HepG2 (cell line): ENCODE measurements around the gene GNG12. TPM values are rescaled to one million over a fixed set of nuclear protein-coding genes. Genes with fewer than 3 reads are reported as not detected.

Experiments
- ATAC-seq: fragments of 200-7000 bp; cut with Tn5 transposase; 3 replicates; pipeline ENCODE4 v1.9.1; 2020; ENCODE audit warnings: mild to moderate bottlenecking, moderate library complexity
- BruUV-seq: library from RNA; stranded (reverse); fragments of 400-500 nt; replicated peaks from 2 replicates; lab custom pipeline; 2021; lab: Mats Ljungman, UMichigan
- CTCF ChIA-PET: fragments of 300-600 bp; formaldehyde crosslinking; extraction: SDS; loops from one replicate; lab custom pipeline; 2021; ENCODE audit warnings: low total read pairs, inconsistent platforms, low intra/inter-chr PET ratio; lab: Yijun Ruan, JAX
- POLR2A ChIA-PET: fragments of 350-600 bp; sonication (Branson Sonifier 250); formaldehyde crosslinking; loops from one replicate; lab custom pipeline; 2020; ENCODE audit warnings: antibody characterized with exemption, inconsistent platforms; lab: Yijun Ruan, JAX
- DNase-seq: peaks from one replicate; pipeline ENCODE4 v3.0.0-alpha.2; 2015; ENCODE audit warnings: low spot score
- FAIRE-seq: peaks from 3 replicates; lab custom pipeline; 2011; peaks lifted over from hg19 to GRCh38; lab: Jason Lieb, UNC
- H2AFZ ChIP-seq: one replicate; pipeline ENCODE4 v1.6.1; 2011; ENCODE audit warnings: low read length, inconsistent platforms
- H3K27ac ChIP-seq: fragments of 300-600 bp; 3 replicates; pipeline ENCODE4 v1.8.0; 2011; ENCODE audit warnings: mixed run types, mild to moderate bottlenecking, mixed read lengths, low read length, inconsistent platforms; ENCODE audit not compliant: insufficient read depth; ENCODE audit errors: extremely low read length
- H3K27me3 ChIP-seq, 2 experiments: fragments of 200-600 bp in 1 of 2; 2 replicates in 1 of 2; 3 replicates in 1 of 2; pipeline versions ENCODE4 v1.6.0 to v1.8.0; 2011; ENCODE audit warnings: low read length in 2 of 2, mild to moderate bottlenecking in 2 of 2, moderate library complexity in 2 of 2, inconsistent platforms in 1 of 2; ENCODE audit not compliant: insufficient read depth in 2 of 2, control insufficient read depth in 1 of 2
- H3K36me3 ChIP-seq, 2 experiments: fragments of 200-600 bp in 1 of 2; replicated peaks in 1 of 2; 2 replicates in 1 of 2; 3 replicates in 1 of 2; pipeline versions ENCODE4 v1.5.1 to v1.8.0; 2011; ENCODE audit warnings: low read length in 2 of 2, inconsistent platforms in 1 of 2; ENCODE audit not compliant: insufficient read depth in 2 of 2, control insufficient read depth in 1 of 2
- H3K4me1 ChIP-seq: 2 replicates; pipeline ENCODE4 v1.5.1; 2012; ENCODE audit warnings: low read length, inconsistent platforms; ENCODE audit not compliant: insufficient read depth
- H3K4me2 ChIP-seq: 2 replicates; pipeline ENCODE4 v1.6.0; 2011; ENCODE audit warnings: low read depth, low read length, inconsistent platforms
- H3K4me3 ChIP-seq, 3 experiments: fragments of 200-600 bp in 1 of 3; sonication (generic), shearing (Covaris generic) in 1 of 3; replicated peaks in 1 of 3; 2 replicates each; pipeline ENCODE4 v1.5.1; 2011 to 2016; ENCODE audit warnings: low read length in 3 of 3, inconsistent platforms in 2 of 3, low read depth in 2 of 3, mild to moderate bottlenecking in 2 of 3, control low read depth in 1 of 3, mixed read lengths in 1 of 3; ENCODE audit not compliant: insufficient read depth in 1 of 3
- H3K79me2 ChIP-seq: one replicate; pipeline ENCODE4 v1.6.1; 2011; ENCODE audit warnings: low read length, inconsistent platforms; ENCODE audit not compliant: insufficient read depth
- H3K9ac ChIP-seq: 2 replicates; pipeline ENCODE4 v1.6.0; 2011; ENCODE audit warnings: mild to moderate bottlenecking, low read depth, low read length, inconsistent platforms; ENCODE audit not compliant: insufficient read depth
- H3K9me3 ChIP-seq: 2 replicates; pipeline ENCODE4 v1.5.1; 2012; ENCODE audit warnings: mild to moderate bottlenecking, low read length
- H4K20me1 ChIP-seq: 2 replicates; pipeline ENCODE4 v1.6.0; 2011; ENCODE audit warnings: inconsistent platforms, mild to moderate bottlenecking, low read length, moderate library complexity; ENCODE audit not compliant: insufficient read depth
- CBX1 ChIP-seq: IDR thresholded peaks from one replicate; pipeline ENCODE4 v1.6.1; 2016; ENCODE audit warnings: antibody characterized with exemption, low read depth
- FOXO4 ChIP-seq: sonication (generic); formaldehyde crosslinking; conservative IDR thresholded peaks from 2 replicates; pipeline ENCODE4 v1.8.1; 2023; ENCODE audit warnings: missing genetic modification reagents
- KDM2A ChIP-seq: sonication (generic); formaldehyde crosslinking; IDR thresholded peaks from 2 replicates; pipeline ENCODE4 v1.4.0; 2020; ENCODE audit warnings: low read depth, missing genetic modification reagents, borderline replicate concordance
- PHF8 ChIP-seq: sonication (generic); formaldehyde crosslinking; IDR thresholded peaks from 2 replicates; pipeline ENCODE4 v1.5.0; 2020; ENCODE audit warnings: missing genetic modification reagents
- SRY ChIP-seq: sonication (generic); formaldehyde crosslinking; IDR thresholded peaks from 2 replicates; pipeline ENCODE4 v1.8.0; 2022; ENCODE audit warnings: mild to moderate bottlenecking, missing genetic modification reagents
- THAP11 ChIP-seq: IDR thresholded peaks from 2 replicates; pipeline ENCODE4 v1.6.1; 2016; ENCODE audit warnings: missing biosample characterization, missing genetic modification reagents
- ZNF224 ChIP-seq: sonication (generic); formaldehyde crosslinking; IDR thresholded peaks from 2 replicates; pipeline ENCODE4 v1.5.0; 2020; ENCODE audit warnings: mild to moderate bottlenecking, missing genetic modification reagents
- ZNF234 ChIP-seq: sonication (generic); formaldehyde crosslinking; conservative IDR thresholded peaks from 2 replicates; pipeline ENCODE4 v1.5.1; 2020; ENCODE audit warnings: mild to moderate bottlenecking, missing genetic modification reagents
- ZNF253 ChIP-seq: sonication (generic); formaldehyde crosslinking; IDR thresholded peaks from 2 replicates; pipeline ENCODE4 v1.8.0; 2022; ENCODE audit warnings: mild to moderate bottlenecking, missing genetic modification reagents, borderline replicate concordance
- ZNF33A ChIP-seq: sonication (generic); formaldehyde crosslinking; IDR thresholded peaks from 2 replicates; pipeline ENCODE4 v1.5.1; 2020; ENCODE audit warnings: missing genetic modification reagents, mild to moderate bottlenecking, moderate library complexity, borderline replicate concordance
- ZNF44 ChIP-seq: sonication (generic); formaldehyde crosslinking; IDR thresholded peaks from 2 replicates; pipeline ENCODE4 v1.5.1; 2020; ENCODE audit warnings: mild to moderate bottlenecking, missing genetic modification reagents
- WGBS: methylation state at CpG from one replicate; pipeline ENCODE4 v1.1.6; 2017; ENCODE audit warnings: low lambda C conversion rate; 5-methylcytosine and 5-hydroxymethylcytosine counted together
- in situ Hi-C: cut with HindIII; loops from 2 replicates; pipeline ENCODE4 v1.10.0; 2017; ENCODE audit warnings: low pct_unique_long_range_greater_than_20kb; ENCODE audit not compliant: extremely low pct_ligation_motif_present
- intact Hi-C: fragments of 100-400 bp; cut with micrococcal nuclease; formaldehyde crosslinking; loops from one replicate; pipeline ENCODE4 v1.10.0; 2022; ENCODE audit not compliant: unreplicated experiment
- polyA plus RNA-seq, 8 experiments: library from polyadenylated mRNA; depleted of rRNA in 3 of 8; stranded (reverse) in 7 of 8; unstranded in 1 of 8; fragments of >200 nt; fragmentation: Illumina TruSeq in 4 of 8; extraction: Trizol in 4 of 8; gene quantifications; 2 replicates each; pipeline versions ENCODE4 v1.2.1 to v1.2.3, GENCODE V29; 2011 to 2016; ENCODE audit warnings: low read depth in 4 of 8, missing spikeins in 1 of 8, mixed read lengths in 1 of 8; ENCODE audit not compliant: insufficient read depth in 1 of 8
- total RNA-seq, 5 experiments: library from RNA; depleted of rRNA; stranded (reverse); fragments of >200 nt; fragmentation: Illumina TruSeq; extraction: Trizol; gene quantifications; 2 replicates each; pipeline ENCODE4 v1.2.3, GENCODE V29; 2016; ENCODE audit warnings: low read depth in 1 of 5

Gene GNG12
- total and polyA plus RNA-seq, 2 of the 13 experiments (the other 11 are each of a cell fraction or from before 2014, with no cell fraction given), result 0.11 TPM

- BruUV-seq, result no TSS peak
- Histone ChIP-seq H3K9me3 (no peaks in the 10 kb centered on the region), H3K4me1 (no peaks in the 10 kb centered on the region), H2AFZ (no peak overlapping the region), H3K27ac (no peak overlapping the region), H3K4me3 (no peak overlapping the region), H3K27me3 (peaks cover 0 to 1% of the 10 kb centered on the region in 2 experiments; a peak in 3 of 5 replicates), H3K9ac (no peak overlapping the region), H3K36me3 (no peaks in the 10 kb centered on the region), H3K79me2 (no peaks in the 10 kb centered on the region)
- intact Hi-C loops, result loop anchor here (10.0 kb wide), 1 partner anchor 321 kb away; no protein-coding TSS in a partner anchor
- FAIRE-seq, result no peak
- 3% methylated on average over 4 of the region's 4 CpGs for WGBS
- ChIA-PET POLR2A (no interaction called here), CTCF (no interaction called here)
- in situ Hi-C loops, result loop anchor here (10.0 kb wide), 1 partner anchor 489 kb away; no protein-coding TSS in a partner anchor
- ATAC-seq, result no peak
- no peak for DNase-seq
- TF ChIP-seq CBX1 (no peak), ZNF224 (CRISPR knock-in tag) (no peak), ZNF253 (CRISPR knock-in tag) (no peak), ZNF33A (CRISPR knock-in tag) (no peak), ZNF44 (CRISPR knock-in tag) (no peak), SRY (CRISPR knock-in tag) (no peak), THAP11 (CRISPR knock-in tag) (no peak), ZNF234 (CRISPR knock-in tag) (no peak), KDM2A (no peak), FOXO4 (CRISPR knock-in tag) (no peak), PHF8 (CRISPR knock-in tag) (no peak)
- TF ChIP-seq, all 625 proteins: peak for 0
- Histone ChIP-seq H3K4me2 (no peak overlapping the region), H4K20me1 (no peaks in the 10 kb centered on the region)
Observed at GRCh38 chr1:67855444-67855843, 22.2 kb upstream of the GNG12 start.
